Measurements from ENCODE around the gene DOC2A. TPM values are rescaled to one million over a fixed set of nuclear protein-coding genes. Genes with fewer than 3 reads are reported as not detected.
A peak's percentile ranks its signal among the peaks of the same experiment; 100 is the strongest.

The DOC2A gene
- total and polyA plus RNA-seq, 2 donors: 0.24 to 1.3 TPM

DNA sequence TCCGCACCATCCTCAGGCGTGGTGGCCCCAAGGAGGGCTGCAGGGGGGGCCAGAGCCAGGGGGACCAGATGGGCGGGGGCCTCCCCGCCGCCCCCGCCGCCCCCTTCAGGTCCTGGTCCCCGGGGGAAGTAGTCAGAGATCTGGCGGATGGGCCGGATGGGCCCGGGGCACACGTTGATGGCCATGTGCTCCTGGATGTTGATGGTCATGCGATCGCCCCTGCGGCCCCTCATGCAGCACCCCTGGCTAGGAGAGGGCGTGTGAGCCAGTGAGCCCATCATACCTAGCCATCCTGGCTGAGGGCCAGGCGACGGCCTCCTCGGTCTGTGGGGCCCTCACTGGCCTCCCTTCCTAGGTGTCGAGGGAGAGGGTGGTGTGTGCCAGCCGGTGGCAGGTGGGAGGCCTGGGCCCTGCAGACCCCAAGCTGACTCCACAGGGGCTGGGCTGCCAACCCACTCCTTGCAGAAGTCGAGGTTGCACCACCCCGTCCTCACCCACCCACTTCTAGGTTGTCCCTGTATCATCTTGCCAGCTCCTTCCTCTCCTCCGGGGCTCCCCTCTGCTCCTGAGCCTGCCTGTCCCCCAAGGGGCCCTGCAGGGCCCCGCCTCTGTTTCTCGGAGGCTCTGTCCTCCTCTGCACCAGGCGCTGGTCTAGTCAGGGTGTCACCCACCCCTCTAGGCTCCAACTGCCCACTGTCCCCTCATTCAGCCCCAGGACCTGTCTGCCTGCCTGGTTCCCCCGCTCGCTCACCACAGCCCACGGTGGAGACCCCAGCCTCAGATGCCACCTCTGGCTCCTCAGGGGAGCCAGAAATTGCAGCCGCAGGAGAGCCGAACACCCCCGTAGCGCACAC, 610 bp downstream of the DOC2A start:
- DNase-seq (ENCODE audit: low read depth in 6 of 9, low spot score in 9 of 9): no peak
- whole genome bisulfite sequencing: 32% methylated on average over 34 of the region's 34 CpGs
- H3K27me3 ChIP-seq (ENCODE audit: control insufficient read depth in 2 of 2, insufficient read depth in 1 of 2, low read length in 1 of 2): peaks cover 29 to 64% of the 10 kb centered on the region in 2 donors
- no peak overlapping the region for H3K27ac ChIP-seq (ENCODE audit: low read depth in 1 of 2, low read length in 1 of 2)
- H3K4me3 ChIP-seq (ENCODE audit: low read length in 2 of 2): peak overlapping the region in 1 of 2 donors; percentile 53
- H3K4me1 ChIP-seq (ENCODE audit: control insufficient read depth in 2 of 2, insufficient read depth in 2 of 2, low read length in 2 of 2): peaks cover 7 to 15% of the 10 kb centered on the region in 2 donors
- H3K9me3 ChIP-seq (ENCODE audit: control insufficient read depth in 2 of 2, insufficient read depth in 1 of 2, low read length in 1 of 2): peaks cover 1 to 10% of the 10 kb centered on the region in 2 donors
- peaks cover 9% of the 10 kb centered on the region in 2 donors for H3K36me3 ChIP-seq (ENCODE audit: control insufficient read depth in 2 of 2, insufficient read depth in 2 of 2, low read length in 1 of 2)

DNA sequence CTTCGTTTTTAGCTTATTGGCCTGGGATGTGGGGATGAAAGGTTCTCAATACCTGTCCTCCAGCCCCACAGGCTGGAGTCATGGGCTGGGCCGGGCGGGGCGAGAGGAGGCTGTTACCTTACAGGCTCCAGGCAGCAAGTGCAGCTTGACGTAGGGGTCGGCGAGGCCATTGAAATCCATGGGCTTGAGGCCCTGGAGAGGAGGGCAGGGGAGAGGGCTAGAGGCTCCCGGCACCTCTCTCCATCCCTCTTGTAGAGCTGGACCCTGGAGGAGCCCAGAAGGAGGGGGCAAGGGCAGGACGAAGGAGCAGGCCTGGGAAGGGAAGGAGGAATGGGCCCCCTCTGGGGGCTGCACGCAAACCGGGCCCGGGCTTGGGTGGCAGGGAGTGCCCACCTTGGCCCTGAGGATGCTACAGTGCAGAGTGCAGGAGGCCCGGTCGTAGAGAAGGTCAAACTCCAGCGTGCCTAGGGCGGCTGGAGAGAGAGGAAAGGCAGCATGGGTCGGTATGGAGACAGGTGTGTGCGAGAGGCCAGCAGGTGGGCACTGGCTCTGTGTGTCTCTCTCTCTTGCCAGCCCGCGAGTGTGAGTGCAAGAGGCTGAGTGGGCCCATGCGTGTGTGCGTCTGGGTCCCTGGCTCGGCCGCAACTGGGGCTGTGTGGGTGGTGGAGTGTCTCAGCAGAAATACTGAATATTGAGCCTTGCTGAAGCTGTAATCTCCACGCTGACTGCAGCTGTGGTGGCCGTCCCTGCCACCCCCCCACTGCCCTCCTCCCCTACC, 1.6 kb downstream of the DOC2A start:
- no peak for DNase-seq (ENCODE audit: low read depth in 6 of 9, low spot score in 9 of 9)
- H3K27ac ChIP-seq (ENCODE audit: low read depth in 1 of 2, low read length in 1 of 2): no peak overlapping the region
- H3K27me3 ChIP-seq (ENCODE audit: control insufficient read depth in 2 of 2, insufficient read depth in 1 of 2, low read length in 1 of 2): peaks cover 29 to 61% of the 10 kb centered on the region in 2 donors
- H3K4me3 ChIP-seq (ENCODE audit: low read length in 2 of 2): no peak overlapping the region
- H3K9me3 ChIP-seq (ENCODE audit: control insufficient read depth in 2 of 2, insufficient read depth in 1 of 2, low read length in 1 of 2): peaks cover 1 to 10% of the 10 kb centered on the region in 2 donors
- H3K4me1 ChIP-seq (ENCODE audit: control insufficient read depth in 2 of 2, insufficient read depth in 2 of 2, low read length in 2 of 2): peaks cover 15 to 25% of the 10 kb centered on the region in 2 donors
- H3K36me3 ChIP-seq (ENCODE audit: control insufficient read depth in 2 of 2, insufficient read depth in 2 of 2, low read length in 1 of 2): peaks cover 9% of the 10 kb centered on the region in 2 donors
- WGBS: 71% methylated on average over 26 of the region's 26 CpGs

DNA sequence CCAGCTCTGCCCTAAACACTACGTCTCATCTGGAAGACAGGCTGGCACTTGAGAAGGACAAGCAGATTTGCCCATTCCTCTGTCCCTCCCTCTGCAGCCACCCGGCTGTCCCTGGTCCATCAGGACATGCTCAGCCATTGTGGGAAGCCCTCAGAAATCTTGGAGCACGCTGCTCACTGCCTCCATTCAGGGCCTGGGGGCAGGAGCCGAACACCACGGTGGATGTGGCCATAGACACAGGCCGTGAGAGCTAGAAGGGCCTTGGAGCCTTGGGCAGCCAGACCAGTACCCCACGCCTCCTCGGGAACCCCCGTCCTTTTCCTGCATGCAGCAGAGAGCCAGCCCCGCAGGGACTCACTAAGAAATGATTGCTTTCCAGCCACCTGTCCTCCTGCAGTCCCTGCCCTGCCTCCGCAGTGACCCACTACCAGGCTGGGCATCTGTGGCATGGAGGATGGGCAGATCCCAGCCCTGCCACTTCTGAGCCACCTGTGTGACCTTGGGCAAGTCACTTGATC, 3.4 kb downstream of the DOC2A start:
- peaks cover 1 to 10% of the 10 kb centered on the region in 2 donors for H3K9me3 ChIP-seq (ENCODE audit: control insufficient read depth in 2 of 2, insufficient read depth in 1 of 2, low read length in 1 of 2)
- H3K27ac ChIP-seq (ENCODE audit: low read depth in 1 of 2, low read length in 1 of 2): no peak overlapping the region
- DNase-seq (ENCODE audit: low read depth in 6 of 9, low spot score in 9 of 9): no peak
- H3K27me3 ChIP-seq (ENCODE audit: control insufficient read depth in 2 of 2, insufficient read depth in 1 of 2, low read length in 1 of 2): peaks cover 27 to 44% of the 10 kb centered on the region in 2 donors
- peaks cover 15 to 28% of the 10 kb centered on the region in 2 donors for H3K4me1 ChIP-seq (ENCODE audit: control insufficient read depth in 2 of 2, insufficient read depth in 2 of 2, low read length in 2 of 2)
- no peak overlapping the region for H3K4me3 ChIP-seq (ENCODE audit: low read length in 2 of 2)
- 92% methylated on average over 11 of the region's 11 CpGs for WGBS
- peaks cover 15 to 17% of the 10 kb centered on the region in 2 donors for H3K36me3 ChIP-seq (ENCODE audit: control insufficient read depth in 2 of 2, insufficient read depth in 2 of 2, low read length in 1 of 2)

DNA sequence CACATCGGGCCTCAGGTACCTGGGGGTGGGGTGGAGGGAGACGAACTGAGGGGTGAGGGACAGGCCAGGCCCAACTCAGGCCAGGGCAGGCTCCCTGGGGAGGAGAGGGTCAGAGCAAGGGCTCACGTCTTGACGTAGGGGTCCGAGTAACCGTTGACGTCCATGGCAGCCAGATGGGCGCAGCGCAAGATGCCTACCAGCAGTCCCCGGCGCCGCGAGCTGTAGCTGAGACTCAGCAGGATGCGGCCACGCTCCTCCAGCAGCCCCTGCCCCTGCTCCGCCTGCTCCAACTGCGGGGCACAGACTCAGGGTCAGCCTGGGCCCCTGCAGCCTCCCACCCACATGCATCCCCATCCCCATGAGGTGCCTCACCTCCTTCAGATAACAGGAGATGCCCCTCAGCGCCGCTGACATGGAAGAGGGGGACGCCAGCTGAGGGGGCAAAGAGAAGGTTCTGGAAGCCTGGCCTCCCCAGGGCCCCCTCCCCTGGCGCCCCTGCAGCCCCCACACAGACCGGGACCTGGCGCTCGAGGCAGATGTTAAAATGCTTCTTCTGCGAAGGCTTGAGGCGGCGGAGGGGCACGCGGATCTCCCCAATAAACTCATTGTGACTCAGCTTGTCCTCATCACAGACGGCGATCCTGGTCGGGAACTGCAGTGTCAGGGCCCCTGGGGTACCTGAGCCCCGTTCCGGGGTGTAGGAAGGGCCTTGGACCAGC, 4.0 kb downstream of the DOC2A start:
- DNase-seq (ENCODE audit: low read depth in 6 of 9, low spot score in 9 of 9): no peak
- peaks cover 0 to 7% of the 10 kb centered on the region in 2 donors for H3K9me3 ChIP-seq (ENCODE audit: control insufficient read depth in 2 of 2, insufficient read depth in 1 of 2, low read length in 1 of 2)
- no peak overlapping the region for H3K27ac ChIP-seq (ENCODE audit: low read depth in 1 of 2, low read length in 1 of 2)
- peaks cover 15 to 27% of the 10 kb centered on the region in 2 donors for H3K4me1 ChIP-seq (ENCODE audit: control insufficient read depth in 2 of 2, insufficient read depth in 2 of 2, low read length in 2 of 2)
- WGBS: 97% methylated on average over 34 of the region's 34 CpGs
- H3K4me3 ChIP-seq (ENCODE audit: low read length in 2 of 2): no peak overlapping the region
- peaks cover 20 to 23% of the 10 kb centered on the region in 2 donors for H3K36me3 ChIP-seq (ENCODE audit: control insufficient read depth in 2 of 2, insufficient read depth in 2 of 2, low read length in 1 of 2)
- peaks cover 21 to 37% of the 10 kb centered on the region in 2 donors for H3K27me3 ChIP-seq (ENCODE audit: control insufficient read depth in 2 of 2, insufficient read depth in 1 of 2, low read length in 1 of 2)

DNA sequence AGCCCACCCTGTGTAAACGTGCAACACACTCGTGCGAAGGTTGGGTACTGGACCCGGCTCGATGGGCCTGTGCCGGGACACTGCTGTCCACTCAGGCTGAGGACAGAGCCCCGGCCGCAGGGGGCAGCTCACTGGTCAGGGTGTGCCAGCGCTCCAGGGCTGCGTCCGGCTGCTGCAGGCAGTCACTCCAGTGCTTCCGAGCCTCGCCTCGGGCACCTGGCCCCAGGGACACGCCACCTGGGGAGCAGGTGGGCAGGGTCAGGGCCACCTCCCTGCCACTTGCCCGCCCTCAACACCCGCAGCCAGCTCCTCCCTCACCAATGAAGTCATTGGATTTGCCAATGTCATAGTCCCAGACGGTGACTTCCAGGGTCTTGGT, 4.7 kb downstream of the DOC2A start:
- 95% methylated on average over 18 of the region's 18 CpGs for WGBS
- Histone ChIP-seq H3K27me3 (ENCODE audit: control insufficient read depth in 2 of 2, insufficient read depth in 1 of 2, low read length in 1 of 2) (peaks cover 14 to 30% of the 10 kb centered on the region in 2 donors), H3K36me3 (ENCODE audit: control insufficient read depth in 2 of 2, insufficient read depth in 2 of 2, low read length in 1 of 2) (peaks cover 27 to 29% of the 10 kb centered on the region in 2 donors), H3K9me3 (ENCODE audit: control insufficient read depth in 2 of 2, insufficient read depth in 1 of 2, low read length in 1 of 2) (peaks cover 0 to 4% of the 10 kb centered on the region in 2 donors), H3K4me1 (ENCODE audit: control insufficient read depth in 2 of 2, insufficient read depth in 2 of 2, low read length in 2 of 2) (peaks cover 15 to 23% of the 10 kb centered on the region in 2 donors), H3K27ac (ENCODE audit: low read depth in 1 of 2, low read length in 1 of 2) (no peak overlapping the region), H3K4me3 (ENCODE audit: low read length in 2 of 2) (no peak overlapping the region)
- DNase-seq (ENCODE audit: low read depth in 6 of 9, low spot score in 9 of 9): no peak

DNA sequence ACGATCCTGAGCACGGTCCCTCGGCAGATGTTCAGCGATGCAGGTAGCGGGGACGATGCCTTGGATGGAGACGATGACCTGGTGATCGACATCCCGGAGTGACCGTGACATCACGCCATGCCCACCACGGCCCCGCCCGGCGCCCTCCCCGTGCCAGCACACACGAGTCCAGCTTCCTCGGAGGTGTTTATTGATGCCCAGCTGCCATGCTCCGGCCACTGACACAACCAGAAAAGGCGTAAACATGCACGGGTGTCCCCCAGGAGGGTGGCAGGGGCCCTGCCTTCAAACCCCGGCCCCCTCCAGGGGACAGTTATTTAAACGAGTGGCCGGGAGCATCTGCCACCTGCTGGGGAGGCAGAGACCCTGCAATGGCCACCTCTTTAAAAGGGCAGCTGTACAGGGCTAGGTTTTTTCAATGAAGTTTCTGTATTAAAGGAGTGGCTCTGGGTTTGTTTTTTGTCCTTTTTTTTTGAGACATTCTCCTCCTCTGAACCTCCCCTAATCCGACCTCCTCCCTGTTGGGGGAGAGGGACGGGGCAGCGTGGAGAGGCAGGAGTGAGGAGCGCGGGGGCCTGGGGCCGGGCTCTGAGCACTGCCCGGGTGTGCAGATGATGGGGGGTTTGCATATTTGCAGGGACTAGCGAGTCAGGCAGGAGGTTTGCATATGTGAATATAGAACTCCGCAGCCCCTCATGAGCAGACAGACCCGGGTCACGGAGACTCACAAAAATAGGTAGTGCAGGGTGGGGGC, 5.3 kb downstream of the DOC2A start:
- Histone ChIP-seq H3K9me3 (ENCODE audit: control insufficient read depth in 2 of 2, insufficient read depth in 1 of 2, low read length in 1 of 2) (peaks cover 0 to 2% of the 10 kb centered on the region in 2 donors), H3K27me3 (ENCODE audit: control insufficient read depth in 2 of 2, insufficient read depth in 1 of 2, low read length in 1 of 2) (peaks cover 10 to 24% of the 10 kb centered on the region in 2 donors), H3K4me3 (ENCODE audit: low read length in 2 of 2) (no peak overlapping the region), H3K27ac (ENCODE audit: low read depth in 1 of 2, low read length in 1 of 2) (no peak overlapping the region), H3K36me3 (ENCODE audit: control insufficient read depth in 2 of 2, insufficient read depth in 2 of 2, low read length in 1 of 2) (peaks cover 32 to 35% of the 10 kb centered on the region in 2 donors), H3K4me1 (ENCODE audit: control insufficient read depth in 2 of 2, insufficient read depth in 2 of 2, low read length in 2 of 2) (peaks cover 12 to 21% of the 10 kb centered on the region in 2 donors)
- WGBS: 82% methylated on average over 35 of the region's 35 CpGs
- DNase-seq (ENCODE audit: low read depth in 6 of 9, low spot score in 9 of 9): peak in 1 of 9 donors; percentile 37

DNA sequence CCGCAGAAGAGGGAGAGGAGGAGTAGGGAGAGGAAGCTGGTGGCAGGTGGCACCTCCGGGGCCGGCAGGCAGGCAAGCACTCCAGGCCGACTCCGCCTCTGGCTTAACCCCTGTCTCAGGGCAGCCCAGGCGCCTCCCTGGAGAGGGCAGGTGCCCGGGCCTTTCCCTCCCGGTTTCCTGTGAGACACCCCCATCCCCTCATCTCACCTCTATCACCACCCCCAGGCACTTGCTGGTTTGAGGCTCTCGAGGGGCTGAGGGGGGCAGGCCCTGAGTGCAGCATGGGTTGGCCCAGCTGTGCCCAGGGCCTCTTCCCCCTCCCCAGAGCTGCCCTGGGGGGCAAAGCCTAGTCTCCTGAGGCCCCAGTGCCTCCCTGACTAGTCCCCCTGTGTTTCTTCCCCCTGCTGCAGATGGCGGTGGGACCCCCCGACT, 6.0 kb downstream of the DOC2A start:
- Histone ChIP-seq H3K9me3 (ENCODE audit: control insufficient read depth in 2 of 2, insufficient read depth in 1 of 2, low read length in 1 of 2) (no peaks in the 10 kb centered on the region), H3K27ac (ENCODE audit: low read depth in 1 of 2, low read length in 1 of 2) (no peak overlapping the region), H3K36me3 (ENCODE audit: control insufficient read depth in 2 of 2, insufficient read depth in 2 of 2, low read length in 1 of 2) (peaks cover 32 to 37% of the 10 kb centered on the region in 2 donors), H3K4me3 (ENCODE audit: low read length in 2 of 2) (no peak overlapping the region), H3K4me1 (ENCODE audit: control insufficient read depth in 2 of 2, insufficient read depth in 2 of 2, low read length in 2 of 2) (peaks cover 9 to 16% of the 10 kb centered on the region in 2 donors), H3K27me3 (ENCODE audit: control insufficient read depth in 2 of 2, insufficient read depth in 1 of 2, low read length in 1 of 2) (peaks cover 6 to 17% of the 10 kb centered on the region in 2 donors)
- peak in 1 of 9 donors; percentile 46 for DNase-seq (ENCODE audit: low read depth in 6 of 9, low spot score in 9 of 9)
- 19% methylated on average over 11 of the region's 11 CpGs for WGBS

DNA sequence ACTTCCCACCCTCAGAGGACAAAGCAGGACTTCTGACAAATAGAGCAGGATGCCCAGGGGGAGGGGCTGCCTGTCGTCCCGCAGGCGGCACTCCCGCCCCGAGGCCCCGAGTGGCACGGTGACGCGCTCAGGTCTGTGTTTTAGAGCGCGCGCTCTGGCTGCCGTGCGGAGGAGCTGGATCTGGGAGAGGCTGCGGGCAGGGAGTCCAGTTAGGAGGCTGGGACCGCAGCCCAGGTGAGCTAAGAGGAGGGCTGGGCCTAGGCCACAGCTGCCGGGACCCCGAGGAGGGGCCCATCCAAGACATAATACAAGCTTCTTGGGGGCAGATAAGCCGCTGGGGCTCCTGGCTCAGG, 6.4 kb downstream of the DOC2A start:
- Histone ChIP-seq H3K9me3 (ENCODE audit: control insufficient read depth in 2 of 2, insufficient read depth in 1 of 2, low read length in 1 of 2) (no peaks in the 10 kb centered on the region), H3K4me3 (ENCODE audit: low read length in 2 of 2) (no peak overlapping the region), H3K27ac (ENCODE audit: low read depth in 1 of 2, low read length in 1 of 2) (no peak overlapping the region), H3K4me1 (ENCODE audit: control insufficient read depth in 2 of 2, insufficient read depth in 2 of 2, low read length in 2 of 2) (peaks cover 9 to 16% of the 10 kb centered on the region in 2 donors), H3K36me3 (ENCODE audit: control insufficient read depth in 2 of 2, insufficient read depth in 2 of 2, low read length in 1 of 2) (peaks cover 32 to 37% of the 10 kb centered on the region in 2 donors), H3K27me3 (ENCODE audit: control insufficient read depth in 2 of 2, insufficient read depth in 1 of 2, low read length in 1 of 2) (peaks cover 4 to 13% of the 10 kb centered on the region in 2 donors)
- DNase-seq (ENCODE audit: low read depth in 6 of 9, low spot score in 9 of 9): no peak
- 79% methylated on average over 19 of the region's 19 CpGs for WGBS

Data from thymus (tissue), 11 donors.